ENCODE data around the gene RNF25.

Gene RNF25

DNA sequence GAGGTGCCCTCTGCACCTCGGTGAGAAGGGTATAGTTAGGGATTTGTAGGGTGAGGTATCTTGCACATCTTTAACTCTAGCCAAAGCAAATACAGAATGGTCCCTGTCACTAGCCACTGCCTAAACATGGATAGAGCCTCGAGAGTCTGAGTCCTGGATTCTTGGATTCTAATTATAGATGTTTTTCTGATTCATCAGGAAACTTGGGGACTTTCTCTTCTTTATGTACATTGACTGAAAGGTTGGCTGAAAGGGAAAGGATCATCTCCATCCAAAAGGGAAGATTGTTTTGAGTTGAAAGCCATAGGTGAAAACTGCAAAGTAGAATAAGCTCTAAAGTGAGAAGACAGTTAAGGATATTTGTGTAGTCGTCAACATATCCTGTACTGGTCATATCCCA, 8.3 kb upstream of the RNF25 start:
- DNase-seq: no peak

DNA sequence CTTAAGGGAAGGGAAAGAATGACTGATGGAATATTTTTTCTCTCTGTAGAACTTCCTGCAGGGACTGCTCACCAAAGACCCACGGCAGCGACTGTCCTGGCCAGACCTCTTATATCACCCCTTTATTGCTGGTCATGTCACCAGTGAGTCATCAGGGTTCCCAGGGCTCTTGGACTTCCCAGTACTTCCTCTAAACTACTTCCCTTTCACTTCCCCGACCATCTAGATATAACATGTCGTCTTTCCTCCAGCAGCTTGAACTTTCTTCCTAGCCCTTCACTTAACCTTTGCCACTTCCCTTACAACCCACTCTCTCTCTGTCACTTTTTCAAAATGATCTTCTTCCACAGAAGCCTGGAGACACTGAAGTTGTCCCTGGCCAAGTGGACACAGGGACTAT, 7.3 kb upstream of the RNF25 start:
- no peak for DNase-seq

DNA sequence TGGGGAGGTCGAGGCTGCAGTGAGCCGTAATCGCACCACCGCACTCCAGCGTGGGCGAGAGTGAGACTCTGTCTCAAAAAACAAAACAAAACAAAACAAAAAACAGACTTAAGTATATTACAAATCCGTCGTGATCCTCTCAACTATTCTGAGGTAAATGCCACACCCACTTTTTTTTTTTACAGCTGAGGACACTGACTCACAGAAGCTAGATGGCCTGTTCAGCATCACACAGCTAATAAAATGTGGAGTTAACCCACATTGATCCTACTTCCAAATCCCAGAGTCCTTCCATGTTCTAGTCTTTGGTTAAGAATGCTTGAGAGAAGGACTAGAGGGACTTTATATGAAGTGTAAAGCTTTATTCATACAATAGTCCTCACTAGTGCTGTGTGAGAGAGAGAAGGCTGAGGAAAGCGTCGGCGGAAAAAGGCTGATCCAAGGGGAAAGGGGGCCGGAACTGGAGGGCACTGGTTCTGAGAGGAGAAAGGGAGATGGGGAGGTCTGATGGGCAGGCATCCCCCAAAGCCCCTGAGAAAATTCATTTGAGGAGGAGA, 627 bp downstream of the RNF25 start:
- no peak for DNase-seq

GRCh38 chr2:218664653-218665052, 7.1 kb downstream of the RNF25 start:
- DNase-seq: no peak

- no peak for DNase-seq
Measured at GRCh38 chr2:218663901-218664300, 7.9 kb downstream of the RNF25 start.

- DNase-seq: no peak
Measured at GRCh38 chr2:218662827-218663226, 9.0 kb downstream of the RNF25 start.

GRCh38 chr2:218662377-218662776, 9.4 kb downstream of the RNF25 start:
- no peak for DNase-seq

- DNase-seq: no peak
Measured at GRCh38 chr2:218659988-218660358, 11.8 kb downstream of the RNF25 start.

DNA sequence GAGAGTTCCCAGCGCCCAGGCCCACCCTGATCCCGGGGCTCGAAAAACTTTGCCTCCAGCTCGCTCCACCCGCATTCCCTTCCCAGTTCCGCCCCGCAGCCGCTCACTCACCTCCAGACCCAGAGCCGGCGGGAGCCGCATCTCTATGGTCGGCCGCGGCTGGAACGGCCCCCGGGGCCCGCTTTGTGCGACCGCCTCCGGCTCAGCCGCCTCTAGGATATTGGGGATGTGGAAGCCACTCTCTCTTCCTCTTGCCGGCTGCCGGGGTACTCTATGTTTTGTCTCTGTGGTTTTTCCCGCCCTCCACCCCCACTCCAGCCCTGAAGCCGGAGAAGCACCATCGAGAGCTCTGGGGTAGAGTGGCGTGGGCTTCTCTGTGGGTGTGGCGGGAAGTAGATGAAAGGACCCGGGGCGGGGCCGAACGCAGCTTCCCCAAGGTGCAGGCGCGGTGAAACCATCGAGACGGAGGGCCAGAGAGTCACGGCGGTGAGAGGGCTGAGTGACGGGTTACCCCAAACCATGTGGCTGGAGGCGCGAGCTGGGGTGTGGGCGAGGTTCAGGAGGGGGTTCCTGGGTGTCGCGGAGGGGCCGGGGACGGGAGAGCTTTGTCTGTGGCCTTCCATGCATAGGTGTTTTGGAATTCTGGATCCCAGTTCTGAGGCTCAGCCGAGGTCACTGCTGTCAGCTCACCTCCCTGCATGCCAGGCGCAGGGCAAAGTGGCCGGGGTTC, 12.4 kb downstream of the RNF25 start, which contains the start of the genes BCS1L and ZNF142:
Gene BCS1L (plus strand): TSS at position 426 of the 730 bp plus-strand sequence. CDS start 1,305 bp downstream, outside the sequence.
Gene ZNF142 (minus strand): TSS at position 366 of the 730 bp plus-strand sequence. CDS start 3,194 bp downstream, outside the sequence.
- peak; percentile 20 to 96 (median 87) for DNase-seq

- peak in 2 of 56 donors; percentile 17 to 21 for DNase-seq
Measured at GRCh38 chr2:218658671-218659257, 13.0 kb downstream of the RNF25 start.

DNA sequence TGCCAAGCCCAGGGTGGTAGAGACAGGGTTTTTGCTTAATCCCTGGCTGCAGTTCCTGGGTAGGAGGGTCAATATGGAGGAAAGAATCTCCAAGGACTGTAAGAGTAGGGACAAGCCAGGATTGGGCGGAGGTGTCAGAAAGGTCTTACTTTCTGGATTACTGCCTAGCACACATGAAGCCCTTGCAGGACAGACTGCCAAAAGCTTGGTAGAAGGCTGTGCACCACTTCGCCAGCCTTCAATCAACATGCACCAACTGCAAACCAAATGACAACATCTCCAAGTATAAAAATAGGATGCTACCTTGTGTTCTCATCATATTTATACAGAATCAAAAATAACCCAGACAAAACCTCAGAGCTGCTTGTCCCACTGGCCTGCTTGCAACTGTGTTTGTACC, 16.1 kb downstream of the RNF25 start:
- DNase-seq: no peak

DNA sequence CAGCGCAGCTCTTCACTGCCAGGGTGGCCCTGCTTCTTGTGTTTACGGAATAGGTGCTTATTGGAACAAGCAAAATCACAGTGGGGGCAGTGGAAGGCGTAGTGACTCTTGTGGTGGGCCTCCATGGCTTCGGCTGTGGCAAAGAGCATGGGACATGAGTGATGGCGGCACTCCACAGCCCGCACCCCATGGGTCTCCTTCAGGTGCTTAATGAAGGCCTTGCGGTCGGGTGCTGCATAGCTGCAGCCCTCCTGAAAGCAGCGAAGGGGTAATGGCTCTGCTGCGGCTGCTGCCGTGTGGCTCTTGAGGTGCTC, 23.1 kb downstream of the RNF25 start:
- peak in 1 of 56 donors; percentile 2 for DNase-seq

- DNase-seq: peak in 19 of 56 donors; percentile 3 to 71 (median 15)
Measured at GRCh38 chr2:218648088-218648786, 23.6 kb downstream of the RNF25 start.

GRCh38 chr2:218645126-218645525, 26.7 kb downstream of the RNF25 start:
- DNase-seq: no peak

DNA sequence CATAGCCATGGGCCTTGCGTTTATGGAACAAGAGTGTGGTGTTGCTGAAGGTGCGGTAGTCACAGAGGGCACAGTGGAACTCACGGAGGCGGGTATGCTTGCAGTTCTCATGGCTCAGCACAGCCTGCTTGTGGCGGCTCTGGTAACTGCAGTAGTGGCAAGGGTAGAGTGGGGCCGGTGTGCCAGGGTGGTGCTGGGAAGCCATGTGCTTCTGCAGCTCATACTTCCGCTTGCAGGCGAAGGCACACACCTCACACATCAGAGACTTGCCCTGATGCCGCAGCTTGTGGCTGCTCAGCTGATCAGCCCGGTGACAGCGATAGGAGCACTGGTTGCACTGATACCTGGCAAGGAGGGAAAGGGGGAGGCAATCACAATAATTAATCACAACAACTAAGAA, 27.1 kb downstream of the RNF25 start:
- DNase-seq: no peak

DNA sequence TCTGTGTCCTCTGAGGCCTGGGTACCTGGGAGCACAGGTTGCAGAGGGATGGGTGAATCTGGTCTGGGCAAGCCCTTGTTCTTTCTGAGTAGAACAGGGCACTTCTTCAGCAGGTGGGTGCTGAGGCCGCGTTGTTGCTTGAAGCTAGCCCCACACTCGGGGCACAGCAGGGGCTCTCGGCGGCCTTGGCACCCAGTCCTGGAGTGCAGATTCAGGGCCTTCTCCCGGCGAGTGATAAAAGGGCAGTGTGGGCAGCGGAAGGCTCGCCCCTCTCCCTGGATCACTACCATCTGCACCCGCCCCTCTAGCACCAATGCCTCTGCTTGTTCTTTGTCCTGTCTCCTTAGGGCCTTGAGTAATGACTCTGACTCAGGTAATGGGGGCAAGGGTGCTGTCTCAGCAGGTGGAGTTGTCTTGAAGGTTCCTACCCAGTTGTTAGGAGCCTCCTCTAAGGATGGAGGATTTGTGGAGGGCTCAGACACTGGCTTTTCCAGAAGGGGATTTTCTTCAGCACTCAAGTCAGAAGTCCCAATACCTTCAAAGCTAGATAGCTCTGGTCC, 28.0 kb downstream of the RNF25 start:
- DNase-seq: no peak

GRCh38 chr2:218642786-218643185, 29.0 kb downstream of the RNF25 start:
- no peak for DNase-seq

DNA sequence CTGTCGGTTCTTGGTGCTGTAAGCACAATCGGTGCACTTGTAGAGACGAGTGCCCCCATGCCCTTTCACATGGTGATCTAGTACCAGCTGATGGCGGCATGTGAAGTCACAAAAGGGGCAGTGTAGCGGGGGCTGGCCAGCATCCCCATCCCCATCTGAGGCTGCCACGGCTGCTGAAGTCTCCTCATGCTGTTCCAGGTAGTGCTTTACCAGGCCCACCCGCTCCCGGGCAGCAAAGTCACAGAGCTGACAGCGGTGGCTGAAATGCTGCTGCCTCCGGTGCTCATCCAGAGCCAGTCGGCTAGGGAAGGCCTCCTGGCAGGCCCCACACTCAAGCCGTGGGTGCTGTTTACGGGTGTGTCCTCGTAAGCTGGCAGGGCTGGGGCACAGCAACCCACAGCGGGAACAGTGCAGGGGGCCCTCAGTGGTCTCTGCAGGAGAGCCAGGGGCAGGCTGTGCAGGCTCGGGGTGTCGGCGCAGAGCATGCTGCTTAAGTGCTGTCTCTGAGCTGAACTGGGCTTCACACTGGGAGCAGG, 29.6 kb downstream of the RNF25 start:
- DNase-seq: no peak

- DNase-seq: no peak
Measured at GRCh38 chr2:218638372-218638771, 33.4 kb downstream of the RNF25 start.

DNA sequence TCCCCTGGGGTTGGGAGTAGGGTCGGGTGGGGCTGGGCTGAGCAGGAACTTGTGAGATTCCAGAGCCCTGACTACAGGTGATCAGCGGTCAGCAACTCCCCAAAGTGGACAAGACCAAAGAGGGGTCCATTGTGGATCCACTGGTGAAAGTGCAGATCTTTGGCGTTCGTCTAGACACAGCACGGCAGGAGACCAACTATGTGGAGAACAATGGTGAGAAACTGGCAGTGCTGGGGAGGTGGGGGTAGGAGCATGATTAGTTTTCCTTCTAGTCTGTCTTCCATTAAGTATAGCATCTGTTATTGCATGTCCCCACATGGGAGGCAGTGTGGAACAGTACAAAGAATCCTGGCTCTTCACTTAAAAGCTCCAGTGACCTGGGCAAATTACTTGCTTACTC, 36.1 kb downstream of the RNF25 start:
- no peak for DNase-seq

- DNase-seq: no peak
Measured at GRCh38 chr2:218631837-218632236, 40.0 kb downstream of the RNF25 start.

- no peak for DNase-seq
Measured at GRCh38 chr2:218627939-218628338, 43.9 kb downstream of the RNF25 start.

All from amygdala (tissue), 56 donors.